Activated CD4-positive, alpha-beta T cell treated with anti-CD3 and anti-CD28 coated beads for 48 hours (primary cell): Measurements from ENCODE around the gene HAUS8.
"Not testable (repeated sequence)": the region's sequence is repeated elsewhere in the genome, so short reads cannot be mapped to it uniquely, and the experiment has no call there.

Experiments
- DNase-seq: peaks from one replicate; pipeline ENCODE4 v3.0.0-alpha.2; 2020

The HAUS8 gene

GRCh38 chr19:17031741-17032140, 43.5 kb downstream of the HAUS8 start:
- no peak for DNase-seq

GRCh38 chr19:17027535-17027975, 47.7 kb downstream of the HAUS8 start:
- no peak for DNase-seq

GRCh38 chr19:17026706-17027534, 48.3 kb downstream of the HAUS8 start, which contains the start of gene CPAMD8:
Gene CPAMD8 (minus strand): TSS chr19:17026810. CDS start chr19:17026642, 168 bp downstream.
- DNase-seq: no peak

- no peak for DNase-seq
Observed at GRCh38 chr19:17025991-17026658, 49.1 kb downstream of the HAUS8 start.

GRCh38 chr19:17025361-17025760, 49.9 kb downstream of the HAUS8 start:
- no peak for DNase-seq

- DNase-seq: not testable (repeated sequence)
Observed at GRCh38 chr19:17024941-17025340, 50.3 kb downstream of the HAUS8 start.

GRCh38 chr19:17023805-17024204, 51.4 kb downstream of the HAUS8 start:
- no peak for DNase-seq

GRCh38 chr19:17022738-17023137, 52.5 kb downstream of the HAUS8 start:
- no peak for DNase-seq

GRCh38 chr19:17021793-17022590, 53.3 kb downstream of the HAUS8 start:
- no peak for DNase-seq

GRCh38 chr19:17021328-17021727, 53.9 kb downstream of the HAUS8 start:
- DNase-seq: no peak

- DNase-seq: no peak
Observed at GRCh38 chr19:17020823-17021222, 54.4 kb downstream of the HAUS8 start.

GRCh38 chr19:17020385-17020784, 54.9 kb downstream of the HAUS8 start:
- no peak for DNase-seq

GRCh38 chr19:17014212-17014861, 60.9 kb downstream of the HAUS8 start:
- DNase-seq: peak; percentile 5

GRCh38 chr19:17011485-17011884, 63.8 kb downstream of the HAUS8 start:
- DNase-seq: no peak

GRCh38 chr19:17006579-17006978, 68.7 kb downstream of the HAUS8 start:
- no peak for DNase-seq

GRCh38 chr19:17005000-17005399, 70.3 kb downstream of the HAUS8 start:
- no peak for DNase-seq

GRCh38 chr19:17004386-17004785, 70.9 kb downstream of the HAUS8 start:
- no peak for DNase-seq

GRCh38 chr19:17002455-17002854, 72.8 kb downstream of the HAUS8 start:
- DNase-seq: no peak

- DNase-seq: peak; percentile 49
Observed at GRCh38 chr19:17001603-17002183, 73.6 kb downstream of the HAUS8 start.
